Ovary (tissue), 9 donors: Measurements from ENCODE around the gene DEFB121. TPM values are rescaled to one million over a fixed set of nuclear protein-coding genes. Genes with fewer than 3 reads are reported as not detected.
"Not testable (repeated sequence)": the region's sequence is repeated elsewhere in the genome, so short reads cannot be mapped to it uniquely, and the experiment has no call there.

Experiments used
- DNase-seq, 5 donors: peaks; one replicate each; pipeline ENCODE4 v3.0.0-alpha.2; 2019 to 2020
- H3K27ac ChIP-seq, 2 donors: fragments of 200-600 bp; one replicate each; pipeline versions ENCODE4 v1.5.1 to v1.8.0; 2019 to 2022
- H3K27me3 ChIP-seq: fragments of 200-600 bp; one replicate; pipeline ENCODE4 v1.8.0; 2022
- H3K36me3 ChIP-seq: fragments of 200-600 bp; sonication (generic); one replicate; pipeline ENCODE4 v1.5.1; 2019
- H3K4me1 ChIP-seq: one replicate; pipeline ENCODE4 v1.8.1; 2013; ENCODE audit warnings: mild to moderate bottlenecking, moderate library complexity; ENCODE audit not compliant: insufficient read depth
- H3K4me3 ChIP-seq: fragments of 200-600 bp; sonication (generic); one replicate; pipeline ENCODE4 v1.5.1; 2017
- H3K9me3 ChIP-seq, 2 donors: fragments of 200-600 bp in 1 of 2; sonication (generic) in 1 of 2; one replicate each; pipeline versions ENCODE4 v1.5.1 to v1.8.1; 2013 to 2019; ENCODE audit warnings: mild to moderate bottlenecking in 1 of 2, moderate library complexity in 1 of 2
- CTCF ChIP-seq, 3 donors: fragments of 450-650 bp in 2 of 3; fragments of 200-600 bp in 1 of 3; IDR thresholded peaks; one replicate each; pipeline versions ENCODE4 v1.5.1 to v1.8.0; 2016 to 2022; ENCODE audit warnings: antibody characterized with exemption in 3 of 3, mild to moderate bottlenecking in 1 of 3
- EP300 ChIP-seq: sonication (generic); formaldehyde crosslinking; IDR thresholded peaks from one replicate; pipeline ENCODE4 v1.6.1; 2017; ENCODE audit warnings: antibody characterized with exemption
- POLR2A ChIP-seq: fragments of 450-650 bp; IDR thresholded peaks from one replicate; pipeline ENCODE4 v1.6.1; 2017; ENCODE audit warnings: antibody characterized with exemption, mild to moderate bottlenecking, moderate library complexity
- WGBS, 3 donors: extraction: QIAGEN DNeasy Blood & Tissue Kit in 1 of 3; methylation state at CpG; one replicate each; pipeline versions ENCODE4 v1.1.5 to v1.1.7; 2013 to 2017; 5-methylcytosine and 5-hydroxymethylcytosine counted together
- intact Hi-C, 4 donors: fragments of 100-400 bp; cut with DNase I; formaldehyde crosslinking; loops; one replicate each; pipeline versions ENCODE4 v1.11.0 to v1.15.1; 2022 to 2023
- polyA plus RNA-seq, 2 donors: library from polyadenylated mRNA; stranded (reverse); fragments of 200-250 nt in 1 of 2; fragments of 350-450 nt in 1 of 2; fragmentation: Illumina TruSeq in 1 of 2; extraction: RNeasy Lipid Tissue Mini Kit (QIAGEN cat#74804) in 1 of 2; gene quantifications; one replicate each; pipeline ENCODE4 v1.2.3, GENCODE V29; 2013 to 2014
- total RNA-seq, 7 donors: library from RNA; depleted of rRNA in 2 of 7; stranded (reverse); fragments of >200 nt in 2 of 7; fragmentation: NEBNext Ultra II Directional in 3 of 7; extraction: Animal tissue kit (Norgen Biotek cat#: 25700) in 3 of 7; gene quantifications; one replicate each; pipeline versions ENCODE4 v1.1.0 to v1.2.4, GENCODE V29; 2016 to 2023
- donor health status: DM: no; HTN: no; CAD: no; lungs with moderate emphysema.
- donor health status: DM: no; HTN: no; CAD: no.
- donor health status: Bipolar disorder and iron deficiency.
- donor health status: DM: yes; HTN: yes; CAD: no.
- donor health status: DM: no; HTN: no; CAD: no.
- donor health status: DM: yes; HTN: yes; CAD: no.

DEFB121 gene
- total and polyA plus RNA-seq, 9 donors = not detected

- 45 to 75% (median 49%) methylated on average over 12 of the region's 12 CpGs for WGBS, 3 donors
These were observed 40.2 kb upstream of the DEFB121 start for GRCh38 chr20:31446084-31446819.

GRCh38 chr20:31440012-31440659 is 34.1 kb upstream of the DEFB121 start, which contains the start of gene DEFB123:
Gene DEFB123 (plus strand): TSS chr20:31440632. CDS start chr20:31440699, 67 bp downstream.
- no peak within 1 kb of the TSS for H3K4me3 ChIP-seq
- no peaks in the 10 kb centered on the region for H3K36me3 ChIP-seq
- intact Hi-C loops = no loop called here
- H3K9me3 ChIP-seq = no peaks in the 10 kb centered on the region
- TF ChIP-seq CTCF (IDR thresholded peaks at IDR 0.05) (no peak), EP300 (no peak), POLR2A (no peak)
- no peaks in the 10 kb centered on the region for H3K4me1 ChIP-seq
- no peak within 1 kb of the TSS for H3K27ac ChIP-seq
- no peak for DNase-seq
- H3K27me3 ChIP-seq = no peaks in the 10 kb centered on the region
- WGBS, 3 donors = 72 to 78% (median 75%) methylated on average over 16 of the region's 16 CpGs

More at GRCh38 chr20:31446084-31446819, 40.2 kb upstream of the DEFB121 start:
- intact Hi-C loops = no loop called here
- Histone ChIP-seq H3K36me3 (no peaks in the 10 kb centered on the region), H3K9me3 (no peaks in the 10 kb centered on the region), H3K4me3 (no peak overlapping the region), H3K4me1 (no peaks in the 10 kb centered on the region), H3K27me3 (no peaks in the 10 kb centered on the region), H3K27ac (no peak overlapping the region)
- DNase-seq = no peak
- no peak for TF ChIP-seq EP300
- TF ChIP-seq POLR2A = no peak
- no peak for TF ChIP-seq CTCF (IDR thresholded peaks at IDR 0.05)

- no peak for TF ChIP-seq CTCF (IDR thresholded peaks at IDR 0.05)
- TF ChIP-seq POLR2A = no peak
- no peak for TF ChIP-seq EP300
- 54 to 66% (median 54%) methylated on average over 4 of the region's 4 CpGs for WGBS, 3 donors
These were observed 24.6 kb upstream of the DEFB121 start for GRCh38 chr20:31430568-31431115.

GRCh38 chr20:31427576-31427975 is 21.6 kb upstream of the DEFB121 start:
- H3K4me3 ChIP-seq, intact Hi-C loops, H3K9me3 ChIP-seq, H3K27ac ChIP-seq, H3K36me3 ChIP-seq, H3K27me3 ChIP-seq, H3K4me1 ChIP-seq, DNase-seq: not testable (repeated sequence)
- WGBS, 3 donors = 94 to 96% (median 96%) methylated on average over 16 to 30 of the region's 31 CpGs

More at GRCh38 chr20:31430568-31431115, 24.6 kb upstream of the DEFB121 start:
- Histone ChIP-seq H3K9me3 (no peaks in the 10 kb centered on the region), H3K27ac (no peak overlapping the region), H3K4me1 (no peaks in the 10 kb centered on the region), H3K36me3 (no peaks in the 10 kb centered on the region), H3K4me3 (no peak overlapping the region), H3K27me3 (no peaks in the 10 kb centered on the region)
- intact Hi-C loops = no loop called here
- DNase-seq = no peak

GRCh38 chr20:31426891-31427551 is 21.0 kb upstream of the DEFB121 start:
- H3K4me1 ChIP-seq, H3K27me3 ChIP-seq, H3K9me3 ChIP-seq, intact Hi-C loops, H3K4me3 ChIP-seq, H3K27ac ChIP-seq, H3K36me3 ChIP-seq, DNase-seq: not testable (repeated sequence)
- WGBS, 3 donors = 89 to 91% methylated on average over 20 to 35 of the region's 48 CpGs; no CpG with 5 or more reads in 1 of the 3 donors
